ENCODE results near the gene ALKBH8.

Gene ALKBH8

DNA sequence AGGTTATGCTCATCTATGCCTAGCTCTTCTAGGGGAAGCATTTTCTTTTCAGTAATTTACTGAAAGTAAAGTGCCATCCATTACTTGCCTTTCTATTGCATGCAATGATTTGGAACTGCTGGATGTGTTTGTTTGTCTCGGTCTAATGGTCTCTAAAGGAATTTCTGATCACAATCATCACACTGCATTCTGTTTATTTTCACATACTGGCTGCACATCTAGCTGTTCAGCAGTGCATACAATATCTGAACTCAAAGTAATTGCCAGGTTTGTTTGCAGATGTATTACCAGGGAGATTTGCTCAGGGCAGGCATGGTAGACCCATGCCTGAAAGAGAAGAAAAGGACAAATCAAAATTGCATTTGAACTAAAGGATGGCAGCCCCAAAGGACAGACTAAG lies 71.5 kb downstream of the ALKBH8 start:
- POLR2A ChIA-PET = no interaction called here
- TF ChIP-seq, protein P1, sequence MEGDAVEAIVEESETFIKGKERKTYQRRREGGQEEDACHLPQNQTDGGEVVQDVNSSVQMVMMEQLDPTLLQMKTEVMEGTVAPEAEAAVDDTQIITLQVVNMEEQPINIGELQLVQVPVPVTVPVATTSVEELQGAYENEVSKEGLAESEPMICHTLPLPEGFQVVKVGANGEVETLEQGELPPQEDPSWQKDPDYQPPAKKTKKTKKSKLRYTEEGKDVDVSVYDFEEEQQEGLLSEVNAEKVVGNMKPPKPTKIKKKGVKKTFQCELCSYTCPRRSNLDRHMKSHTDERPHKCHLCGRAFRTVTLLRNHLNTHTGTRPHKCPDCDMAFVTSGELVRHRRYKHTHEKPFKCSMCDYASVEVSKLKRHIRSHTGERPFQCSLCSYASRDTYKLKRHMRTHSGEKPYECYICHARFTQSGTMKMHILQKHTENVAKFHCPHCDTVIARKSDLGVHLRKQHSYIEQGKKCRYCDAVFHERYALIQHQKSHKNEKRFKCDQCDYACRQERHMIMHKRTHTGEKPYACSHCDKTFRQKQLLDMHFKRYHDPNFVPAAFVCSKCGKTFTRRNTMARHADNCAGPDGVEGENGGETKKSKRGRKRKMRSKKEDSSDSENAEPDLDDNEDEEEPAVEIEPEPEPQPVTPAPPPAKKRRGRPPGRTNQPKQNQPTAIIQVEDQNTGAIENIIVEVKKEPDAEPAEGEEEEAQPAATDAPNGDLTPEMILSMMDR (IDR thresholded peaks at IDR 0.05; ENCODE audit: control extremely low read depth, extremely low read depth, low read depth, missing control alignments) = no peak
- CTCF ChIA-PET = interaction anchor here (1.2 to 2.0 kb wide), 2 partner anchors 12 to 16 kb away, joined by 3 to 6 read pairs; no protein-coding TSS in a partner anchor
- no peak for DNase-seq (ENCODE audit: extremely low spot score)

DNA sequence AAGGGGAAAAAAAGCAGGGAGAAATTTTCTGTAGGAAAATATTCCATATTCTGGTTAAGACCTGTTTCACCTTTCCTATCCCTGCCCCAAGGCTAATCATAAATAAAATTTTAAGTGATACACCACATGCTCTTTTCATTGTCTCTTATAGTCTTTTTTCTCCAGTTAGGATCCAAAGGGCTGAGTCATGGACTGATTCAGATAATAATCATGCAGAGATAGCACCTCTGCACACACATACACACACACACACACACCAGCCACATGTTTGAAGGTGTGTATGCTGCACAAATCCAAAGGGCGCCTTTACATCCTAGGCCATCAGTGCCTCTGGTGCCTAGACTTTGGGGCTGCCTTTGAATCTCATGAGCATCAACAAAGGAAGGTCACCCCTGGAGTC lies 72.4 kb downstream of the ALKBH8 start:
- TF ChIP-seq, protein P1 (IDR thresholded peaks at IDR 0.05; ENCODE audit: control extremely low read depth, extremely low read depth, low read depth, missing control alignments) = no peak
- CTCF ChIA-PET = no interaction called here
- POLR2A ChIA-PET = no interaction called here
- DNase-seq (ENCODE audit: extremely low spot score) = no peak

DNA sequence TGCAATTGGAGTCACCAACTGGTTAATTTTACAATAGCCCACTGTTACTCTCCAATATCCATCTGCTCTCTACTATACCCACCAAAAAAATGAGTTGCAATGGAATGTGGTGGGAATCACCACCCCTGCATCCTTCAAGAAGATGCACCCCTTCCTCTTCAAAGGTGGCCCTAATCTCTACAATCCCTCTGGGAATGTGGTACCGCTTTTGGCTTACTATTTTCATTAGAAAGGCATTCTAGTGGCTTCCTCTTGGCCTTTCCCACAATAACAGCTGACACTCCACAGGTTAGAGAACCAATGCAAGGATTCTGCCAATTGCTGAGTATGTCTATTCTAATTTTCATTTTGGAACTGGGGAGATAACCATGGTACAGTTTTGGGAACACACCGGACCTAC lies 74.7 kb downstream of the ALKBH8 start:
- POLR2A ChIA-PET = no interaction called here
- CTCF ChIA-PET = interaction anchor here (0.7 kb wide), 1 partner anchor 57 kb away, joined by 3 read pairs; no protein-coding TSS in a partner anchor
- TF ChIP-seq, protein P1 (IDR thresholded peaks at IDR 0.05; ENCODE audit: control extremely low read depth, extremely low read depth, low read depth, missing control alignments) = no peak
- DNase-seq (ENCODE audit: extremely low spot score) = no peak

DNA sequence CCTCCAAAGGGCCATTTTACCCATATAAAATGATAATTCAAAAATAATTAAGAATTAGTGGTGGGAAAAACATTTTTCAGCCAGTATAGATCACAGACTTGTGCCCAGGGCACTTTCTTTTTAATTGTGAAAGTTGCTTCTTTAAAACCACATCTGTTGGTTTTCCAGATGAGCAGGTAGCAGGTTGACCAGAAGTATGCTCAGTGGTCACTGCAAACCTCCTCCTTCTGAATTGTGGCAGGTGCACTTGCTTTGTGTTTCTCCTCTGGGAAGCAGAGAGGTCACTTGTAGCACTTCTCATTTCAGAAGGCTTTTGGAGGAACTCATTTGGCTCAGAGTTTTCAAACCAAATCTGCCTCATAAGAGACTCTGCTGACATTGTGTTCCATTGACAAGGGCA lies 83.3 kb downstream of the ALKBH8 start:
- no peak for DNase-seq (ENCODE audit: extremely low spot score)
- TF ChIP-seq, protein P1 (IDR thresholded peaks at IDR 0.05; ENCODE audit: control extremely low read depth, extremely low read depth, low read depth, missing control alignments) = no peak
- CTCF ChIA-PET = no interaction called here
- POLR2A ChIA-PET = no interaction called here

DNA sequence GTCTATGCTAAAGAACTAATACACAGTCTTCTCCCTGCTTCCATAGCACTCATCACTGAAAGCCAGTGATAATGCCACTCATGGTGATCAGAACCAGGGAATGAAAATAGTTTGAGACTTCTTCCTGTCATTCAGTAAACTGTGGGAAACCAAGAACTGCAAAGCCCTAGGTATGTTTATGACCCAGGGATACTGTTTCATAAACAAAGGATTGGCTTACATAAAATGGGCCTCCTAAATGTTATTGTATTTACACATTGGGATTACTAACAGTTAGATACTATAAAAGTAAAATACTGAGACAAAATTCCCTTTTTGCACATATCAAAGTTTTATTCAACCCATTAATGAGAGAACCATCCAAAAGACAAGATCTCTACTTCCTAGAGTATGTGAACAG lies 86.6 kb downstream of the ALKBH8 start:
- ChIA-PET CTCF (no interaction called here), POLR2A (no interaction called here)
- DNase-seq (ENCODE audit: extremely low spot score) = no peak
- TF ChIP-seq, protein P1 (IDR thresholded peaks at IDR 0.05; ENCODE audit: control extremely low read depth, extremely low read depth, low read depth, missing control alignments) = no peak

DNA sequence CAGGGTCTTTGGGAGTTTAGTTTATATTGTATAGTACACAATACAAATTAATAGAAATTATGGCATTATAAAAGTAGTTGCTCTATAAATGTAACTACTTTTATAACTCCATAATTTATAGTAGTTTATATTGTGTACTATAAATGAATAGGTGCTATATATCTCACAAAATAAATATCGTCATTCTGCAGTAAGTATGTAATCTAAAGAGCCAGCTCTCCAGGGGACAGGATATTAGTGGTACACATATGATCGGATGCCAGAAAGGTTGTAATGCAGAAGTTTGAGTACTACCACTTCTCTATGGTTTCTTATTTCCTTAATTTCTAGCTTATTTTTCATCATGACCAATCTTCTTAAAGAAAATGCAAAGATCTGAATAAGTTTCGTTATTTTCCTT lies 87.7 kb downstream of the ALKBH8 start:
- POLR2A ChIA-PET = no interaction called here
- CTCF ChIA-PET = interaction anchor here (0.9 kb wide), 1 partner anchor 12 kb away, joined by 3 read pairs; no protein-coding TSS in a partner anchor
- TF ChIP-seq, protein P1 (IDR thresholded peaks at IDR 0.05; ENCODE audit: control extremely low read depth, extremely low read depth, low read depth, missing control alignments) = no peak

DNA sequence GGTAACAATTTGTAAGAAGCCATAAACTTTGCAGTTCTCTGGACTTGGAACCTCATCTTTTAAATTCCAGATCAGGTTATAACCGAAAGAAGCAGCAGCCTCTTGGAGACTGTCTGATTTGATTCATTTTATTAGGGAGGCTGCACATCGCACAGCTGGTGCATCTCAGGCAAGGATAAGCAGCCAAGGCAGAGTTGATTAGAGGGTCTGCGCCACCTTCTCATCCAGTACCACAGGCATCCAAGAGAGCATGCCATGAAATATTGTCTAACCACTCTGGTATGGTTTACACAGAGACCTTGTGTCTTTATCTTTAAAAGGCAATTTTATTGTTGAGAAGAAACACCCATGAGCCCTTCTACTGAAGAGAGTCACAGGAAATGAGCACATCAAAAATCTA lies 91.7 kb downstream of the ALKBH8 start:
- TF ChIP-seq, protein P1 (IDR thresholded peaks at IDR 0.05; ENCODE audit: control extremely low read depth, extremely low read depth, low read depth, missing control alignments) = no peak
- POLR2A ChIA-PET = no interaction called here
- CTCF ChIA-PET = no interaction called here
- DNase-seq (ENCODE audit: extremely low spot score) = no peak

More for the DNA sequence above, 87.7 kb downstream of the ALKBH8 start:
- DNase-seq (ENCODE audit: extremely low spot score) = no peak
